OCI-LY3 (cell line): ENCODE results near the gene LCE1C.
A peak's percentile ranks its signal among the peaks of the same experiment; 100 is the strongest.

Source experiments
- H2AFZ ChIP-seq: fragments of 200-600, 300-600 bp; shearing (Covaris generic); 2 replicates; pipeline ENCODE4 v1.6.0; 2014; ENCODE audit warnings: antibody characterized with exemption, low read depth, low read length
- H3K27ac ChIP-seq: fragments of 200-600, 300-600 bp; sonication (generic); 2 replicates; pipeline ENCODE4 v1.5.1; 2014; ENCODE audit warnings: mild to moderate bottlenecking, low read length, moderate library complexity, mixed read lengths
- H3K27me3 ChIP-seq: fragments of 200-600, 300-600 bp; sonication (generic); 2 replicates; pipeline ENCODE4 v1.6.1; 2014; ENCODE audit warnings: low read depth, low read length, mixed read lengths
- H3K36me3 ChIP-seq: fragments of 200-600, 300-600 bp; sonication (generic); replicated peaks from 2 replicates; pipeline ENCODE3; 2014; ENCODE audit warnings: low read depth, low read length, mixed read lengths
- H3K4me1 ChIP-seq: fragments of 300-600, 200-600 bp; sonication (generic); 2 replicates; pipeline ENCODE4 v1.6.1; 2014; ENCODE audit warnings: low read length, mixed read lengths
- H3K4me2 ChIP-seq: fragments of 200-600, 300-600 bp; sonication (generic); 2 replicates; pipeline ENCODE4 v1.6.1; 2014; ENCODE audit warnings: low read length, mixed read lengths
- H3K4me3 ChIP-seq: fragments of 300-600, 200-600 bp; sonication (generic); 2 replicates; pipeline ENCODE4 v1.5.1; 2014; ENCODE audit warnings: antibody characterized with exemption, mild to moderate bottlenecking, low read length, moderate library complexity
- H3K79me2 ChIP-seq: fragments of 300-600, 200-600 bp; shearing (Covaris generic); 2 replicates; pipeline ENCODE4 v1.6.1; 2014; ENCODE audit warnings: mild to moderate bottlenecking, low read length, mixed read lengths
- H3K9ac ChIP-seq: fragments of 300-600, 200-600 bp; shearing (Covaris generic); 2 replicates; pipeline ENCODE4 v1.6.0; 2014; ENCODE audit warnings: mild to moderate bottlenecking, low read length, moderate library complexity
- H3K9me3 ChIP-seq: fragments of 200-600, 300-600 bp; shearing (Covaris generic); 2 replicates; pipeline ENCODE4 v1.6.1; 2014; ENCODE audit warnings: low read length, mixed read lengths; ENCODE audit not compliant: insufficient read depth
- H4K20me1 ChIP-seq: fragments of 200-600, 300-600 bp; sonication (generic); 2 replicates; pipeline ENCODE4 v1.6.1; 2016; ENCODE audit warnings: low read length, mixed read lengths; ENCODE audit not compliant: insufficient read depth
- EZH2phosphoT487 ChIP-seq: fragments of 200-600 bp; shearing (Covaris generic); IDR thresholded peaks from 2 replicates; pipeline ENCODE4 v1.6.1; 2018; ENCODE audit warnings: antibody characterized with exemption, mixed run types, low read depth
- TF ChIP-seq, protein P1 (sequence below): fragments of 200-600, 300-600 bp; sonication (generic); IDR thresholded peaks from 2 replicates; pipeline ENCODE4 v1.5.1; 2014; ENCODE audit warnings: antibody characterized with exemption, low read length, low read depth

Gene LCE1C

GRCh38 chr1:152795686-152796085 is 10.8 kb downstream of the LCE1C start:
- no peak overlapping the region for H3K9ac ChIP-seq
- H3K27me3 ChIP-seq: peaks cover 17% of the 10 kb centered on the region
- no peak overlapping the region for H3K4me3 ChIP-seq
- H3K4me1 ChIP-seq: no peaks in the 10 kb centered on the region
- H2AFZ ChIP-seq: no peak overlapping the region
- H3K4me2 ChIP-seq: no peak overlapping the region
- H3K79me2 ChIP-seq: no peaks in the 10 kb centered on the region
- H4K20me1 ChIP-seq: no peaks in the 10 kb centered on the region
- no peaks in the 10 kb centered on the region for H3K36me3 ChIP-seq
- no peak for TF ChIP-seq EZH2phosphoT487
- TF ChIP-seq, protein P1, sequence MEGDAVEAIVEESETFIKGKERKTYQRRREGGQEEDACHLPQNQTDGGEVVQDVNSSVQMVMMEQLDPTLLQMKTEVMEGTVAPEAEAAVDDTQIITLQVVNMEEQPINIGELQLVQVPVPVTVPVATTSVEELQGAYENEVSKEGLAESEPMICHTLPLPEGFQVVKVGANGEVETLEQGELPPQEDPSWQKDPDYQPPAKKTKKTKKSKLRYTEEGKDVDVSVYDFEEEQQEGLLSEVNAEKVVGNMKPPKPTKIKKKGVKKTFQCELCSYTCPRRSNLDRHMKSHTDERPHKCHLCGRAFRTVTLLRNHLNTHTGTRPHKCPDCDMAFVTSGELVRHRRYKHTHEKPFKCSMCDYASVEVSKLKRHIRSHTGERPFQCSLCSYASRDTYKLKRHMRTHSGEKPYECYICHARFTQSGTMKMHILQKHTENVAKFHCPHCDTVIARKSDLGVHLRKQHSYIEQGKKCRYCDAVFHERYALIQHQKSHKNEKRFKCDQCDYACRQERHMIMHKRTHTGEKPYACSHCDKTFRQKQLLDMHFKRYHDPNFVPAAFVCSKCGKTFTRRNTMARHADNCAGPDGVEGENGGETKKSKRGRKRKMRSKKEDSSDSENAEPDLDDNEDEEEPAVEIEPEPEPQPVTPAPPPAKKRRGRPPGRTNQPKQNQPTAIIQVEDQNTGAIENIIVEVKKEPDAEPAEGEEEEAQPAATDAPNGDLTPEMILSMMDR: no peak
- no peaks in the 10 kb centered on the region for H3K9me3 ChIP-seq
- H3K27ac ChIP-seq: no peak overlapping the region

GRCh38 chr1:152786077-152786476 is 20.4 kb downstream of the LCE1C start, which contains the start of gene LCE1E:
TSS of gene LCE1E (plus strand) at chr1:152786257. CDS start at chr1:152787300, 1,043 bp downstream.
- Histone ChIP-seq H2AFZ (no peak within 1 kb of the TSS), H3K27me3 (peaks cover 51% of the 10 kb centered on the region), H3K27ac (no peak within 1 kb of the TSS), H3K4me1 (no peaks in the 10 kb centered on the region), H3K79me2 (no peaks in the 10 kb centered on the region), H3K36me3 (no peaks in the 10 kb centered on the region), H3K9ac (no peak within 1 kb of the TSS), H4K20me1 (no peaks in the 10 kb centered on the region), H3K4me3 (no peak within 1 kb of the TSS), H3K9me3 (no peaks in the 10 kb centered on the region), H3K4me2 (no peak within 1 kb of the TSS)
- TF ChIP-seq EZH2phosphoT487: no peak
- TF ChIP-seq, protein P1: no peak

GRCh38 chr1:152783095-152783494 is 23.4 kb downstream of the LCE1C start:
- no peaks in the 10 kb centered on the region for H4K20me1 ChIP-seq
- TF ChIP-seq EZH2phosphoT487: no peak
- TF ChIP-seq, protein P1: no peak
- no peaks in the 10 kb centered on the region for H3K9me3 ChIP-seq
- no peak overlapping the region for H3K27ac ChIP-seq
- H3K4me1 ChIP-seq: no peaks in the 10 kb centered on the region
- no peak overlapping the region for H3K9ac ChIP-seq
- H2AFZ ChIP-seq: no peak overlapping the region
- peaks cover 65% of the 10 kb centered on the region for H3K27me3 ChIP-seq
- no peak overlapping the region for H3K4me2 ChIP-seq
- H3K79me2 ChIP-seq: no peaks in the 10 kb centered on the region
- no peak overlapping the region for H3K4me3 ChIP-seq
- no peaks in the 10 kb centered on the region for H3K36me3 ChIP-seq

DNA sequence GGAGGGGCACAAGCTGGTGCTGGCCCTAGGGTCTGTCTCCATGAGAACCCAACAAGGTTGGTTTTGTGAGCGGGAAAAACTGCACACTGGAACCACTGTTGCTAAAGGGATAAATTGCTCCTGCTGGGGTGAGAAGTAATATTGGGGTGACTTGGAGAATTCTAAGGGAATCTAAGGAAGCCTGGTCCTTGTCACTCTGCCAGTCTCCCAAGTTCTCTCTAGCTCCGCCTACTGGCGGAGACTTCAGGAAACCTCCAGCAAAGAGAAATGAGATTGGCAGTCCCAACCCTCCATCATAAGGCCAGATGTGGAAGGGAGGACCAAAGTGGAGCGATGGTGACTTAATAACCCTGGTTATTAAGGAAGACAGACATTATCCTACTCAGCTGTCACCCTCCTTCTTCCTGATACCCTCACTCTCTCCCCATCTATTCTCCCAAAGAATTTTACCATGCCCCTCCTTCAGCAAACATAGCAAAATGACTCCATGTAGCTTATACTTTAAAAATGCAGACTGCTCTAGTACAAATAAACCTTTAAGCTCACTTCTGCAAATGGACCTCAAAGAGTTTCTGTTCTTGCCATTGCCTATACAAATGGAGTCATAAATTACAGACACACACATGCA is 28.8 kb downstream of the LCE1C start:
- no peaks in the 10 kb centered on the region for H3K9me3 ChIP-seq
- no peak overlapping the region for H3K9ac ChIP-seq
- TF ChIP-seq EZH2phosphoT487: no peak
- TF ChIP-seq, protein P1: peak; percentile 53
- no peak overlapping the region for H3K4me2 ChIP-seq
- no peak overlapping the region for H3K4me3 ChIP-seq
- H3K27ac ChIP-seq: no peak overlapping the region
- H3K36me3 ChIP-seq: no peaks in the 10 kb centered on the region
- no peaks in the 10 kb centered on the region for H3K79me2 ChIP-seq
- peaks cover 41% of the 10 kb centered on the region for H3K27me3 ChIP-seq
- no peak overlapping the region for H2AFZ ChIP-seq
- no peaks in the 10 kb centered on the region for H3K4me1 ChIP-seq
- no peaks in the 10 kb centered on the region for H4K20me1 ChIP-seq
